Fibroblast of lung (primary cell): ENCODE data around the gene DAAM1. TPM values are rescaled to one million over a fixed set of nuclear protein-coding genes. Genes with fewer than 3 reads are reported as not detected.

Experiments used
- DNase-seq, 2 donors: peaks; one replicate each; pipeline versions ENCODE4 v3.0.0 to v3.0.0-alpha.2; 2010; ENCODE audit warnings: low read depth in 2 of 2
- H2AFZ ChIP-seq: 2 replicates; pipeline ENCODE4 v1.5.1; 2012; ENCODE audit warnings: low read length, control low read depth, inconsistent platforms
- H3K27ac ChIP-seq: 2 replicates; pipeline ENCODE4 v1.5.1; 2011; ENCODE audit warnings: low read length, control low read depth; ENCODE audit not compliant: insufficient read depth
- H3K27me3 ChIP-seq: 2 replicates; pipeline ENCODE4 v1.5.1; 2011; ENCODE audit warnings: mild to moderate bottlenecking, low read length; ENCODE audit not compliant: control insufficient read depth, insufficient read depth
- H3K36me3 ChIP-seq: 2 replicates; pipeline ENCODE4 v1.5.1; 2011; ENCODE audit warnings: low read length; ENCODE audit not compliant: control insufficient read depth, insufficient read depth
- H3K4me1 ChIP-seq: 2 replicates; pipeline ENCODE4 v1.5.1; 2011; ENCODE audit warnings: low read length; ENCODE audit not compliant: control insufficient read depth, insufficient read depth; ENCODE audit errors: extremely low read depth
- H3K4me2 ChIP-seq: 2 replicates; pipeline ENCODE4 v1.5.1; 2011; ENCODE audit warnings: low read length, control low read depth; ENCODE audit not compliant: insufficient read depth; ENCODE audit errors: extremely low read depth
- H3K4me3 ChIP-seq, 4 experiments: fragments of 200-600 bp in 1 of 4; sonication (generic) in 1 of 4; replicated peaks in 1 of 4; 2 replicates each; pipeline ENCODE4 v1.5.1; 2011 to 2016; ENCODE audit warnings: low read length in 4 of 4, low read depth in 3 of 4, mild to moderate bottlenecking in 3 of 4, control low read depth in 2 of 4, inconsistent platforms in 1 of 4, mixed read lengths in 1 of 4; ENCODE audit not compliant: insufficient read depth in 1 of 4; ENCODE audit errors: control extremely low read depth in 1 of 4
- H3K79me2 ChIP-seq: 2 replicates; pipeline ENCODE4 v1.5.1; 2012; ENCODE audit warnings: mild to moderate bottlenecking, low read length, inconsistent platforms; ENCODE audit not compliant: control insufficient read depth, insufficient read depth
- H3K9ac ChIP-seq: 2 replicates; pipeline ENCODE4 v1.5.1; 2011; ENCODE audit warnings: mild to moderate bottlenecking, low read length, control low read depth; ENCODE audit not compliant: insufficient read depth
- H3K9me3 ChIP-seq: 2 replicates; pipeline ENCODE4 v1.5.1; 2012; ENCODE audit warnings: low read depth, low read length; ENCODE audit not compliant: control insufficient read depth, insufficient read depth
- H4K20me1 ChIP-seq: 2 replicates; pipeline ENCODE4 v1.5.1; 2011; ENCODE audit warnings: low read length; ENCODE audit not compliant: control insufficient read depth, insufficient read depth; ENCODE audit errors: extremely low read depth
- EZH2 ChIP-seq: IDR thresholded peaks from 2 replicates; pipeline ENCODE4 v1.5.1; 2012; ENCODE audit warnings: low read length, control low read depth, mild to moderate bottlenecking; ENCODE audit errors: missing control alignments
- polyA plus RNA-seq, 2 donors: library from polyadenylated mRNA; depleted of rRNA in 1 of 2; stranded (reverse) in 1 of 2; unstranded in 1 of 2; fragments of >200 nt; gene quantifications; 2 replicates each; pipeline ENCODE4 v1.2.1, GENCODE V29; 2011 to 2012; ENCODE audit warnings: missing spikeins in 1 of 2
- total RNA-seq: library from RNA; depleted of rRNA; stranded (reverse); fragments of >200 nt; gene quantifications from 2 replicates; pipeline ENCODE4 v1.2.1, GENCODE V29; 2014
- TF ChIP-seq, protein P1 (sequence below), 2 donors: IDR thresholded peaks in 1 of 2; conservative IDR thresholded peaks in 1 of 2; 1 replicate in 1 of 2; 2 replicates in 1 of 2; pipeline ENCODE4 v1.5.1; 2011 to 2012; ENCODE audit warnings: low read length in 2 of 2, control low read depth in 1 of 2, inconsistent platforms in 1 of 2, low read depth in 1 of 2, mild to moderate bottlenecking in 1 of 2

Gene DAAM1
- total and polyA plus RNA-seq, 2 donors (not counting 1 experiment from before 2014, with no cell fraction given) = 15.5 to 36.3 TPM

DNA sequence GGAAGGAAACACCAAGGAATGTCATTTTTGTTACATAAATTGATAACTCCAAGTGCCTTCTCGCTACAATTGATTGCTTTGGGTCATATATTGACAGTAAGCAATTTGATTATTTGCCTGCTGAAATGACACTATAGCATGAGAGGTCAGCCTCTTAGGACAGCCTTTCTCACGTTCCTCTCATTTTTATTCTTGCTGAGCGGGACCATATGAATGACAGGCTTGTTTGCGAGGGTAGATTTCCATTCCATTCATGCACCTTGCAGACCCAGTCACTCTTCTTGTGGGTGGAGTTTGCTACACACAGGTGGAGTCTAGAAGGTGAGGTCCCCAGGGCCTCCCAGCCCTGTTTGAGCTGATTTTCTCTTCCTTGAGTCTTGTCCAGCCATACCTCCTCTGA lies 27.3 kb downstream of the DAAM1 start:
- TF ChIP-seq, protein P1, sequence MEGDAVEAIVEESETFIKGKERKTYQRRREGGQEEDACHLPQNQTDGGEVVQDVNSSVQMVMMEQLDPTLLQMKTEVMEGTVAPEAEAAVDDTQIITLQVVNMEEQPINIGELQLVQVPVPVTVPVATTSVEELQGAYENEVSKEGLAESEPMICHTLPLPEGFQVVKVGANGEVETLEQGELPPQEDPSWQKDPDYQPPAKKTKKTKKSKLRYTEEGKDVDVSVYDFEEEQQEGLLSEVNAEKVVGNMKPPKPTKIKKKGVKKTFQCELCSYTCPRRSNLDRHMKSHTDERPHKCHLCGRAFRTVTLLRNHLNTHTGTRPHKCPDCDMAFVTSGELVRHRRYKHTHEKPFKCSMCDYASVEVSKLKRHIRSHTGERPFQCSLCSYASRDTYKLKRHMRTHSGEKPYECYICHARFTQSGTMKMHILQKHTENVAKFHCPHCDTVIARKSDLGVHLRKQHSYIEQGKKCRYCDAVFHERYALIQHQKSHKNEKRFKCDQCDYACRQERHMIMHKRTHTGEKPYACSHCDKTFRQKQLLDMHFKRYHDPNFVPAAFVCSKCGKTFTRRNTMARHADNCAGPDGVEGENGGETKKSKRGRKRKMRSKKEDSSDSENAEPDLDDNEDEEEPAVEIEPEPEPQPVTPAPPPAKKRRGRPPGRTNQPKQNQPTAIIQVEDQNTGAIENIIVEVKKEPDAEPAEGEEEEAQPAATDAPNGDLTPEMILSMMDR (conservative IDR thresholded peaks at IDR 0.05 in 1 of 2, IDR thresholded peaks at IDR 0.05 in 1 of 2; ENCODE audit: low read depth in 1 of 2, low read length in 2 of 2) = no peak
- no peak for TF ChIP-seq EZH2

DNA sequence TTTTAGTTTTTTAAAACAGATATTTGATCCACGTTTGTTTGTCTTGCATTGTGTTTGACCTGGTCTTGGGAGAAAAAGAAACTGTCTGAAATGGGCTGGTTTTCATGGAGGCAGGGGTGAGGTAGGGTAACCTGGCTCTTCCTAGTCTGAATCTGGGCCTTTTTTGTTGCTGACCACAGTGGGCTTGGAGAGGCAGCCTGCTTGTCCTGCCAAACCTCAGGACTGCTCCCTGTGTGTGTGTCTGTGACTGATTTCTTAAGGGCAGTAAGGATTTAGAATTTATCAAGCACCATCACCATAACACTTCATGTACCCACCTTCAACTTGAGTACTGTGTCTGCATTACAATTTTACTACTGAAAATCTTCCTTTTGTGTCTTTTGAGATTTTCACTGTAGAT lies 28.5 kb downstream of the DAAM1 start:
- peak in 1 of 2 donors; percentile 50 for DNase-seq
- no peak for TF ChIP-seq EZH2
- TF ChIP-seq, protein P1 (conservative IDR thresholded peaks at IDR 0.05 in 1 of 2, IDR thresholded peaks at IDR 0.05 in 1 of 2; ENCODE audit: low read depth in 1 of 2, low read length in 2 of 2) = no peak
- Histone ChIP-seq H4K20me1 (no peaks in the 10 kb centered on the region), H3K4me1 (peaks cover 9% of the 10 kb centered on the region), H3K27me3 (no peaks in the 10 kb centered on the region), H3K4me2 (no peak overlapping the region), H3K79me2 (no peaks in the 10 kb centered on the region), H3K9me3 (no peaks in the 10 kb centered on the region), H2AFZ (no peak overlapping the region), H3K4me3 (no peak overlapping the region), H3K36me3 (no peaks in the 10 kb centered on the region), H3K27ac (no peak overlapping the region), H3K9ac (no peak overlapping the region)

More for the DNA sequence above, 27.3 kb downstream of the DAAM1 start:
- Histone ChIP-seq H3K27ac (no peak overlapping the region), H2AFZ (no peak overlapping the region), H3K9ac (no peak overlapping the region), H3K79me2 (no peaks in the 10 kb centered on the region), H3K4me3 (no peak overlapping the region), H3K36me3 (no peaks in the 10 kb centered on the region), H3K27me3 (no peaks in the 10 kb centered on the region), H3K4me1 (peaks cover 9% of the 10 kb centered on the region), H3K4me2 (peak overlapping the region; percentile 61), H4K20me1 (no peaks in the 10 kb centered on the region), H3K9me3 (no peaks in the 10 kb centered on the region)
- no peak for DNase-seq

DNA sequence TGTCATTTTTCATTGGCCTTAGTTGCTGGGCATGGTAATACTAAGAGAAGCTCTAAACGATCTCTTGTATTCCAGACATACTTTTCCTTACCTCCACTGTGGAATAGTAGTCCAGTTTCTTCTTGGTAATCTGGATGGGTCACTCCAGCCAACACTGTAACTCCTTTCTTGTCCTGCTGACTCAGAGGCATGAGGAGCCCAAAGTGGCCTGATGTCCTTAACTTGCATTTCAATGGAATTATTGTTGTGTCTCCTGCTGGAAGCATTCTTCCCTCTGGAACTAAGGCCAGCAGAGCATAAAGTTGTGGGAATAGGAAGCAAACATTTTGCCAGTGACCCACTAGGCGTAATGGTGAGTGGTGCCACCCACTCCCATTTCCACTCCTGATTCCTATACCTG lies 33.1 kb downstream of the DAAM1 start:
- Histone ChIP-seq H3K27me3 (no peaks in the 10 kb centered on the region), H3K4me2 (no peak overlapping the region), H2AFZ (no peak overlapping the region), H3K79me2 (peaks cover 1% of the 10 kb centered on the region), H3K4me1 (no peaks in the 10 kb centered on the region), H3K9me3 (no peaks in the 10 kb centered on the region), H3K9ac (no peak overlapping the region), H3K27ac (no peak overlapping the region), H3K4me3 (no peak overlapping the region), H4K20me1 (no peaks in the 10 kb centered on the region), H3K36me3 (no peaks in the 10 kb centered on the region)
- DNase-seq = peak in 1 of 2 donors; percentile 47
- no peak for TF ChIP-seq EZH2
- TF ChIP-seq, protein P1 (conservative IDR thresholded peaks at IDR 0.05 in 1 of 2, IDR thresholded peaks at IDR 0.05 in 1 of 2; ENCODE audit: low read depth in 1 of 2, low read length in 2 of 2) = no peak
